PC-9 (cell line): ENCODE results near the gene ZNF580.

Source experiments
- EZH2 ChIP-seq: fragments of 200-600 bp; sonication (generic); IDR thresholded peaks from 2 replicates; pipeline ENCODE4 v1.8.0; 2017; ENCODE audit warnings: antibody characterized with exemption, low read depth
- TF ChIP-seq, protein P1 (sequence below): fragments of 200-600 bp; sonication (generic); conservative IDR thresholded peaks from 2 replicates; pipeline ENCODE4 v1.6.1; 2017; ENCODE audit warnings: mixed run types, antibody characterized with exemption, mild to moderate bottlenecking, moderate library complexity

DNA sequence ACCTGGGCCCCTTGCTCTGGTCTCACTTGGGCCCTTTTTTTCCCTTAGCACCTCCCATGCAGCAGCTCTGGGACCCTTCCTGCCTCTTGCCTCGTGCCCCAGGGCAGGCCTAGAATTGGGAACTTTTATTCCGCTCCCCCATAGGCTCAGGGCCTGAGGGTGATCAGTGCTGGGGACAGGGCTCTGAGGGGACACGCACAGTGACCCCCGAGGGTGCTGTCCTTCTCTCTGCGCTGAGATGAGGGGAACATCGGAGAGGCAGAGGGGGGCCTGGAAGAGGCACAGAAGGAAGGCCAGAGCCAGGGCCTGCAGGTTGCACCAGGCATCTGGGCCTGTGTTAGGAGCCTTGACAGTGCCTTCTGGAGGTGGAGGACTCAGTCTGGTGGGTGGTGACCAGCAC lies 45.0 kb downstream of the ZNF580 start:
- TF ChIP-seq, protein P1, sequence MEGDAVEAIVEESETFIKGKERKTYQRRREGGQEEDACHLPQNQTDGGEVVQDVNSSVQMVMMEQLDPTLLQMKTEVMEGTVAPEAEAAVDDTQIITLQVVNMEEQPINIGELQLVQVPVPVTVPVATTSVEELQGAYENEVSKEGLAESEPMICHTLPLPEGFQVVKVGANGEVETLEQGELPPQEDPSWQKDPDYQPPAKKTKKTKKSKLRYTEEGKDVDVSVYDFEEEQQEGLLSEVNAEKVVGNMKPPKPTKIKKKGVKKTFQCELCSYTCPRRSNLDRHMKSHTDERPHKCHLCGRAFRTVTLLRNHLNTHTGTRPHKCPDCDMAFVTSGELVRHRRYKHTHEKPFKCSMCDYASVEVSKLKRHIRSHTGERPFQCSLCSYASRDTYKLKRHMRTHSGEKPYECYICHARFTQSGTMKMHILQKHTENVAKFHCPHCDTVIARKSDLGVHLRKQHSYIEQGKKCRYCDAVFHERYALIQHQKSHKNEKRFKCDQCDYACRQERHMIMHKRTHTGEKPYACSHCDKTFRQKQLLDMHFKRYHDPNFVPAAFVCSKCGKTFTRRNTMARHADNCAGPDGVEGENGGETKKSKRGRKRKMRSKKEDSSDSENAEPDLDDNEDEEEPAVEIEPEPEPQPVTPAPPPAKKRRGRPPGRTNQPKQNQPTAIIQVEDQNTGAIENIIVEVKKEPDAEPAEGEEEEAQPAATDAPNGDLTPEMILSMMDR, result no peak
- TF ChIP-seq EZH2, result no peak
